ENCODE measurements around the gene KCNA10. TPM values are rescaled to one million over a fixed set of nuclear protein-coding genes. Genes with fewer than 3 reads are reported as not detected.
A peak's percentile ranks its signal among the peaks of the same experiment; 100 is the strongest.

The KCNA10 gene
- total RNA-seq, 6 experiments from 2014 or later: not detected

- no peaks in the 10 kb centered on the region for H3K27me3 ChIP-seq
- WGBS (ENCODE audit: insufficient coverage, low coverage, low lambda C conversion rate, missing lambda C conversion rate): 83% methylated on average over 2 of the region's 4 CpGs
- no peaks in the 10 kb centered on the region for H3K36me3 ChIP-seq
- H3K4me3 ChIP-seq: no peak overlapping the region
- H3K9me3 ChIP-seq: no peaks in the 10 kb centered on the region
- intact Hi-C loops (cut with DNase I): no loop called here
- H3K4me1 ChIP-seq: no peaks in the 10 kb centered on the region
- no peak overlapping the region for H3K27ac ChIP-seq
- ATAC-seq: no peak
- TF ChIP-seq CTCF (IDR thresholded peaks at IDR 0.05) (no peak), POLR2A (IDR thresholded peaks at IDR 0.05) (no peak)
- no peak for DNase-seq
Observed at GRCh38 chr1:110480356-110481096, 38.4 kb downstream of the KCNA10 start.

DNA sequence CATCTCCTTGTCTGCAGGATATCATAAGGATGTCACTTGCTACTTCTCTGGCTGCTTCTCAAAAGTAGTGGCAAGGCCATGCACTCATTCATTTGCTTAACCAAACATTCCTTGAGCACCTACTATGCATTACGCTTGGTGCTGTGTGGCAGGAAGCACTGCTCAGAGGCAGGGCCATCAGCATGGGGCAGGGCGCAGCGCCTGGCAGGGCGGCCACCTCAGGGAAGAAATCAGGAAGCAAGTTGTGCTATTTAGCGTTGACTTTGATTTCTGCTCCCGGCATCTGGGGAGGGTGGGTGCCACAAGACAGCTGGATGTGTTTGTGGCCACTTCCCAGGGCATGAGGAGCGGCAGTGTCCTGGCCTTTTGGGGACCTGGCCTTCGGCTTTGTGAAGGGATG lies 40.1 kb downstream of the KCNA10 start:
- 80% methylated on average over 1 of the region's 8 CpGs for WGBS (ENCODE audit: insufficient coverage, low coverage, low lambda C conversion rate, missing lambda C conversion rate)
- no peak for ATAC-seq
- intact Hi-C loops (cut with DNase I): no loop called here

DNA sequence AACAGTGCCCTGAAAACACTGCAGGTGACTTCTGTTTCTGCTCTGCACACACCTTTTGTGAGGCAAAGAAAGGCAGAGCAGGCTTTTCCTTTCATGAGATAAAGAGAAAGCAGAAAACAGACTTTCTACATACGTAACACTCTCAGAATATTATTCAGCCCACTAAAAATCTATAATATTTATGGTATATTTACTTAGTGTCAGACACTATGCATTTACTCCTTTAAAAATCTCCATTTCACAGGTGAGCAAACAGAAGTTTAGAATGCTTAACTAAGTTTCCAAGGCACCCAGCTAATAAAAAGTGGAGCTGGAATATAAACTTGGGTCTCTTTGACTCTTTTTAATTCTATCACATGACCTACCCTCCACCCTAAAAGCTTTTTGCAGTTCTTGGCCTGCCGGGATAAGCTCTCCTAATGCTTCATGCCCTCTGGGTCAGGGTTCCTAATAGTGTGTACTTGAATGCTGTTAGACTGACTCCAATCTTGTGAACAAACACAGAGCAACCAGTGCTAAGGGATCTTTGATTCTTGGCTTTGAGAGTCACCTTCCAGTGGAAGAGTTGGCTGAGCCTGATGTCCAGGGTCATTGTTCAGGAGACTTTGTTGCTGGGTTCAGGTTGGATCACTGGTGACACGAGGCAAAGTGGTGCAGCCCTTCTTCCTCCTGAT lies 40.9 kb downstream of the KCNA10 start:
- DNase-seq (no peak), ATAC-seq (peak in 1 of 4 donors; percentile 75)
- Histone ChIP-seq H3K9me3 (no peaks in the 10 kb centered on the region), H3K27ac (no peak overlapping the region), H3K36me3 (no peaks in the 10 kb centered on the region), H3K4me1 (no peaks in the 10 kb centered on the region), H3K4me3 (no peak overlapping the region), H3K27me3 (no peaks in the 10 kb centered on the region)
- WGBS (ENCODE audit: insufficient coverage, low coverage, low lambda C conversion rate, missing lambda C conversion rate): 60% methylated on average over 3 of the region's 3 CpGs
- no peak for TF ChIP-seq POLR2A (IDR thresholded peaks at IDR 0.05)
- TF ChIP-seq CTCF (IDR thresholded peaks at IDR 0.05): peak in 1 of 4 donors; percentile 1
- intact Hi-C loops (cut with DNase I): no loop called here

More for the DNA sequence above, 40.1 kb downstream of the KCNA10 start:
- TF ChIP-seq POLR2A (IDR thresholded peaks at IDR 0.05) (no peak), CTCF (IDR thresholded peaks at IDR 0.05) (no peak)
- Histone ChIP-seq H3K9me3 (no peaks in the 10 kb centered on the region), H3K27ac (no peak overlapping the region), H3K4me3 (no peak overlapping the region), H3K36me3 (no peaks in the 10 kb centered on the region), H3K27me3 (no peaks in the 10 kb centered on the region), H3K4me1 (no peaks in the 10 kb centered on the region)
- no peak for DNase-seq

GRCh38 chr1:110477445-110477957 lies 41.5 kb downstream of the KCNA10 start:
- ATAC-seq: peak in 1 of 4 donors; percentile 13
- DNase-seq: no peak
- 78% methylated on average over 3 of the region's 3 CpGs for WGBS (ENCODE audit: insufficient coverage, low coverage, low lambda C conversion rate, missing lambda C conversion rate)
- Histone ChIP-seq H3K4me1 (no peaks in the 10 kb centered on the region), H3K27me3 (no peaks in the 10 kb centered on the region), H3K9me3 (no peaks in the 10 kb centered on the region), H3K36me3 (no peaks in the 10 kb centered on the region), H3K4me3 (no peak overlapping the region), H3K27ac (no peak overlapping the region)
- TF ChIP-seq POLR2A (IDR thresholded peaks at IDR 0.05) (no peak), CTCF (IDR thresholded peaks at IDR 0.05) (peak in 1 of 4 donors; percentile 7)
- intact Hi-C loops (cut with DNase I): no loop called here

Data from right lobe of liver (tissue), 6 donors.